BE2C (cell line): ENCODE results near the gene EEFSEC.

Source experiments
- DNase-seq: peaks from one replicate; pipeline ENCODE4 v3.0.0-alpha.2; 2020
- H3K27me3 ChIP-seq: fragments of 250-450 bp; sonication (Bioruptor Pico); 2 replicates; pipeline ENCODE4 v1.5.1; 2020; ENCODE audit warnings: mild to moderate bottlenecking
- H3K36me3 ChIP-seq: fragments of 250-450 bp; sonication (Bioruptor Pico); 2 replicates; pipeline ENCODE4 v1.5.1; 2020; ENCODE audit warnings: mild to moderate bottlenecking
- H3K4me1 ChIP-seq: fragments of 250-450 bp; sonication (Bioruptor Pico); 2 replicates; pipeline ENCODE4 v1.5.1; 2020
- H3K4me3 ChIP-seq: 2 replicates; pipeline ENCODE4 v1.5.1; 2011; ENCODE audit warnings: low read depth, low read length
- H3K9me3 ChIP-seq: fragments of 250-450 bp; sonication (Bioruptor Pico); 2 replicates; pipeline ENCODE4 v1.5.1; 2020
- TF ChIP-seq, protein P1 (sequence below): IDR thresholded peaks from 2 replicates; pipeline ENCODE4 v1.5.1; 2012; ENCODE audit warnings: mild to moderate bottlenecking, low read depth, low read length

EEFSEC gene

DNA sequence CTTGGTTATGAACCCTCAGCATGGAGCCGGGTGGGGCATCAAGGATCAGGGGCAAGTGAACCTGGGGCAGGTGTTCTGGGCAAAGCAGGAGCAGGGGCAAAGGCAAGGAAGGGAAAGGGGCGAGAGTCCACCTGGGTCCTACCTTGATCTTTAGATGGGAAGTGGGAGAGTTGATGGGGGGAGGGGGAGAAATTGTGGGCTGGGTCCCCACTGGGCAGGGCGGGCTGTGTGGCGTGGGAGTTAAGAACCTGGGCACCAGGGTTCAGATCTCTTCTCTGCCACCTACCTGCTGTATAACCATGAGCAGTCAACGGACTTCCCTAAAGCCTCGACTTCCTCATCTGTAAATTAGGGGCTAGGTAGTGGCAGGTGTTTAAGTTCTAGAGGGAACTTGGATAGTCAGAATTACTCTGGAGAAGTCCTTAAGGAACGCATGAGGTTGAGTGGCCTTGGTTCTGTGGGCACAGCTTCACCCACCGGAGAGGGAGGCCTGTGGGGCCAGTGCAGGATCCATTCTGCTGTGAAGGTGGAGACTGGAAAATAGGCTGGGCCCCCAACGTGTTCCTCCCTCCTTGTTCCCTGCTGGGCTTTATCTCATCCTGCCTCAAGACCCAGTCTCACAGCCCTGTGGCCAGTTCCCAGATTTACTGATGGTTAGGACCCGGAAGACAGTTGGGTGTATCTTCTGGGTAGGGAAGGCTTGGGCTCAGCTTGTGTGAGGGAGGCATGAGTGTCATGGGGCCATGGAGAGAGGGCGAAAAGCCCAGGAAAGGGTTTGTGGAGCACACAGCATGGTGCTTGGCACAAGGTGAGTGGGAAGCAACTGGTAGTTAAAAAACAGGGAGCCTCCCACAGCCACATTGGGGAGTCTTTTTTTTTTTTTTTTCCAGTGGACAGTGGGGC lies 90.6 kb downstream of the EEFSEC start:
- peaks cover 8% of the 10 kb centered on the region; the same call in 1 of the 2 replicates for H3K36me3 ChIP-seq
- peaks cover 6% of the 10 kb centered on the region for H3K4me1 ChIP-seq
- TF ChIP-seq, protein P1, sequence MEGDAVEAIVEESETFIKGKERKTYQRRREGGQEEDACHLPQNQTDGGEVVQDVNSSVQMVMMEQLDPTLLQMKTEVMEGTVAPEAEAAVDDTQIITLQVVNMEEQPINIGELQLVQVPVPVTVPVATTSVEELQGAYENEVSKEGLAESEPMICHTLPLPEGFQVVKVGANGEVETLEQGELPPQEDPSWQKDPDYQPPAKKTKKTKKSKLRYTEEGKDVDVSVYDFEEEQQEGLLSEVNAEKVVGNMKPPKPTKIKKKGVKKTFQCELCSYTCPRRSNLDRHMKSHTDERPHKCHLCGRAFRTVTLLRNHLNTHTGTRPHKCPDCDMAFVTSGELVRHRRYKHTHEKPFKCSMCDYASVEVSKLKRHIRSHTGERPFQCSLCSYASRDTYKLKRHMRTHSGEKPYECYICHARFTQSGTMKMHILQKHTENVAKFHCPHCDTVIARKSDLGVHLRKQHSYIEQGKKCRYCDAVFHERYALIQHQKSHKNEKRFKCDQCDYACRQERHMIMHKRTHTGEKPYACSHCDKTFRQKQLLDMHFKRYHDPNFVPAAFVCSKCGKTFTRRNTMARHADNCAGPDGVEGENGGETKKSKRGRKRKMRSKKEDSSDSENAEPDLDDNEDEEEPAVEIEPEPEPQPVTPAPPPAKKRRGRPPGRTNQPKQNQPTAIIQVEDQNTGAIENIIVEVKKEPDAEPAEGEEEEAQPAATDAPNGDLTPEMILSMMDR: no peak
- H3K9me3 ChIP-seq: no peaks in the 10 kb centered on the region
- DNase-seq: no peak
- no peak overlapping the region for H3K4me3 ChIP-seq
- H3K27me3 ChIP-seq: no peaks in the 10 kb centered on the region

DNA sequence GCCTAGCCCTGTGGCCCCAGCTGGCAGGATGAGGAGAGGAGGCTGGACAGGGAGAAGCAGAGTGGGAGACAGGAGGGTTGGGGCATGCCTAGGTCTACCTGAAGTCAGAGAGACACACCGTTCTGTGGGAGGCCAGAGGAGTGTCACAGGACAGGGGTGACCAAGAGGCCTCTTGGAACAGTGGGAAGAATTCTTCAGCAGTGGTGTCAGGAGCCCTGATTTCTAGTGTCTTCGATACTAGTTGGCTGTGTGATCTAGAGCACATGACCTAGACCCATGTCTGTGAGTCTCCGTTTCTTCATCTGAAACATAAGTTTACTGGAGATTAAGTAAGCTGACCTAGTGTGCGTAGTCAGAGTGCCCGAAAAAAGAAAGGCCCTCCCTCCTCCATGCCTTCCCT lies 92.2 kb downstream of the EEFSEC start:
- no peaks in the 10 kb centered on the region for H3K4me1 ChIP-seq
- TF ChIP-seq, protein P1: no peak
- no peak for DNase-seq
- H3K36me3 ChIP-seq: peaks cover 8% of the 10 kb centered on the region; the same call in 1 of the 2 replicates
- H3K9me3 ChIP-seq: no peaks in the 10 kb centered on the region
- no peak overlapping the region for H3K4me3 ChIP-seq
- H3K27me3 ChIP-seq: no peaks in the 10 kb centered on the region

DNA sequence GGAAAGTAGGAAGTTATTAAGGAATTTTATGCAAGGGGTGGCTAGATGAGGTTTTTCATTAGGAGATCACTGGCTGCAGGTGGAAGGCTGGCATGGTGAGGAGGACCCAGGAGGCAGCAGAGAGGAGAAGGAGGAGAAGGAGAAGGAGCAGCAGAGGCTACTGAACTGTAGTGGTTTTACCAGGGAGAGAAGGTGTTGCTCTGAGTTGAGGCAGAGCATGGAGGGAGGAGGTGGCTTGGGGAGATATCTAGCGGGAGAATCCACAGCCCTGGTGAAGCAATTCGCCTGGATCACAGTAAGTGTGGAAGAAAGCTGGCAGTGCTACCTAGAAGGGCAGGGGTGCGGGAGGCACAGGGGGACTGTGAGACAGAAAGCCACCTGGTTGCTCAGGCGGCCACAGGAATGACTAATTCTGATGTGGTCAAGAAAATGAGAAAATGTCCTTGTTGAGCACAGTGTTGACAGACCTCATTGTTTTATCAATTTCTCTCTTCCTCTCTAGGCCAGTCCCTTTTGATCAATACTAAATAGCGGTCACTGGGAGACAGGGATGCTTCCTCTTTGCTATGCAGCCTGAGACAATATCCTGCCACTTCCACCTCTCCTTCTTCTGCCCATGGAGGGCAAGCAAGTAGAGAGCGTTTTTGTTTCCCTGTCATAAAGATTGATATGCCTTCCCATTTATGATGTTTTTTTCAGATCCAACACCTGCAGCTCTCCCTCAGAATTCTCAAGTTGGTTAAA lies 94.6 kb downstream of the EEFSEC start:
- H3K27me3 ChIP-seq: no peaks in the 10 kb centered on the region
- DNase-seq: no peak
- H3K4me1 ChIP-seq: 0 out of 2 replicates have a peak, but pooled peaks cover 4% of the 10 kb centered on the region
- H3K9me3 ChIP-seq: no peaks in the 10 kb centered on the region
- TF ChIP-seq, protein P1: no peak
- no peak overlapping the region for H3K4me3 ChIP-seq
- peaks cover 8% of the 10 kb centered on the region; the same call in 1 of the 2 replicates for H3K36me3 ChIP-seq

- TF ChIP-seq, protein P1: no peak
- Histone ChIP-seq H3K4me3 (no peak overlapping the region), H3K9me3 (no peaks in the 10 kb centered on the region), H3K36me3 (peaks cover 6% of the 10 kb centered on the region; the same call in 1 of the 2 replicates), H3K4me1 (0 out of 2 replicates have a peak, but pooled peaks cover 4% of the 10 kb centered on the region), H3K27me3 (no peaks in the 10 kb centered on the region)
- no peak for DNase-seq
Observed at GRCh38 chr3:128252083-128252482, 98.8 kb downstream of the EEFSEC start.

DNA sequence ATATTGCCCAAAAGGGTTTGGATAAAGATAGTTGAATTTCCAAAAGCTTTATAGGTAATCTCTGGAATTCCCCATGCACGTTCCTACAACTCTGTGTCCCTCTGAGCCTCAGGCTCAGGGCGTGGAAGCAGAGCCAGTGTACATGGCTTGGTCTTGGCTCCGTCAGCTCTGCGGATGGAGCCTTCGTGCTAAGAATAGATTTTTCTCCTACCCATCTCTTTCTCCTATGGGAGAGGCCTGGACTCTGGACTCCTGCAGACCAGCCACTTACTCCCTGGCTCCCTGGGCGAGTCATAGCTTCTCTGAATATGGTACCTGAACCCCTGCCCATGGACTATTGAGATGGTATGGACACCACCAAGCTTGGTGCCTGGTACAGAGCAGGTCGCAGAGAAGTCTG lies 99.9 kb downstream of the EEFSEC start:
- no peaks in the 10 kb centered on the region; the same call in 1 of the 2 replicates for H3K36me3 ChIP-seq

More for the DNA sequence above, 99.9 kb downstream of the EEFSEC start:
- Histone ChIP-seq H3K4me1 (0 out of 2 replicates have a peak, but pooled peaks cover 4% of the 10 kb centered on the region), H3K4me3 (no peak overlapping the region), H3K27me3 (no peaks in the 10 kb centered on the region), H3K9me3 (no peaks in the 10 kb centered on the region)
- TF ChIP-seq, protein P1: no peak
- no peak for DNase-seq
